ENCODE results near the gene CA10.

CA10 gene

DNA sequence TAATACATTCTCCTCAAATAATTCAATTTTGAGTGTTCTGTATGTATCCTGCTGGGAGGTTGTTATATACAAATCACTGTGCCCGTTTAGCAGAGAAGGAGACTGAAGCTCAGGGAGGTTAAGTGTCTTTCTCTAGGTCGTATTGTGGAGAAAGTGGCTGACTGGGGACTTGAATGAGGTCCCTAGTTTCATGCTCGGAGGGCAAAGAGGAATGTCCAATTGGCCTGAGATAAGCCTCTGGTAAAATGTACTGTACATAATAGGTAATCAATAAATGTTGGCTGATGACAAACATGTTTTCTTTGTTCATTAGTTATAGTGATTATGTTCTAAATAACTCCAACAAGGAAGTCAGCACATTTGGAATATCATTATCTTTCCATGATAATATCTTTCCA lies 455.6 kb downstream of the CA10 start:
- TF ChIP-seq EZH2phosphoT487 (IDR thresholded peaks at IDR 0.05; ENCODE audit: borderline replicate concordance, low read length), result no peak
- TF ChIP-seq, protein P1, sequence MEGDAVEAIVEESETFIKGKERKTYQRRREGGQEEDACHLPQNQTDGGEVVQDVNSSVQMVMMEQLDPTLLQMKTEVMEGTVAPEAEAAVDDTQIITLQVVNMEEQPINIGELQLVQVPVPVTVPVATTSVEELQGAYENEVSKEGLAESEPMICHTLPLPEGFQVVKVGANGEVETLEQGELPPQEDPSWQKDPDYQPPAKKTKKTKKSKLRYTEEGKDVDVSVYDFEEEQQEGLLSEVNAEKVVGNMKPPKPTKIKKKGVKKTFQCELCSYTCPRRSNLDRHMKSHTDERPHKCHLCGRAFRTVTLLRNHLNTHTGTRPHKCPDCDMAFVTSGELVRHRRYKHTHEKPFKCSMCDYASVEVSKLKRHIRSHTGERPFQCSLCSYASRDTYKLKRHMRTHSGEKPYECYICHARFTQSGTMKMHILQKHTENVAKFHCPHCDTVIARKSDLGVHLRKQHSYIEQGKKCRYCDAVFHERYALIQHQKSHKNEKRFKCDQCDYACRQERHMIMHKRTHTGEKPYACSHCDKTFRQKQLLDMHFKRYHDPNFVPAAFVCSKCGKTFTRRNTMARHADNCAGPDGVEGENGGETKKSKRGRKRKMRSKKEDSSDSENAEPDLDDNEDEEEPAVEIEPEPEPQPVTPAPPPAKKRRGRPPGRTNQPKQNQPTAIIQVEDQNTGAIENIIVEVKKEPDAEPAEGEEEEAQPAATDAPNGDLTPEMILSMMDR (IDR thresholded peaks at IDR 0.05; ENCODE audit: low read depth, low read length, poor library complexity, severe bottlenecking), result no peak
- Histone ChIP-seq H3K4me3 (ENCODE audit: low read length) (no peak overlapping the region), H3K9me3 (ENCODE audit: control insufficient read depth, insufficient read depth, low read length) (no peaks in the 10 kb centered on the region), H3K36me3 (ENCODE audit: control insufficient read depth, low read length) (no peaks in the 10 kb centered on the region), H3K4me1 (ENCODE audit: control insufficient read depth, low read length) (no peaks in the 10 kb centered on the region), H4K20me1 (ENCODE audit: control insufficient read depth, insufficient read depth, low read depth, low read length) (no peaks in the 10 kb centered on the region), H3K27ac (ENCODE audit: low read depth, low read length) (no peak overlapping the region), H3K9me2 (replicated peaks; ENCODE audit: control insufficient read depth, low read length) (no peaks in the 10 kb centered on the region), H3F3A (ENCODE audit: control insufficient read depth, insufficient read depth) (no peaks in the 10 kb centered on the region), H3K27me3 (ENCODE audit: control insufficient read depth, low read length) (no peaks in the 10 kb centered on the region), H3K79me2 (ENCODE audit: control insufficient read depth, low read length) (no peaks in the 10 kb centered on the region), H3K4me2 (ENCODE audit: low read length) (no peak overlapping the region)

DNA sequence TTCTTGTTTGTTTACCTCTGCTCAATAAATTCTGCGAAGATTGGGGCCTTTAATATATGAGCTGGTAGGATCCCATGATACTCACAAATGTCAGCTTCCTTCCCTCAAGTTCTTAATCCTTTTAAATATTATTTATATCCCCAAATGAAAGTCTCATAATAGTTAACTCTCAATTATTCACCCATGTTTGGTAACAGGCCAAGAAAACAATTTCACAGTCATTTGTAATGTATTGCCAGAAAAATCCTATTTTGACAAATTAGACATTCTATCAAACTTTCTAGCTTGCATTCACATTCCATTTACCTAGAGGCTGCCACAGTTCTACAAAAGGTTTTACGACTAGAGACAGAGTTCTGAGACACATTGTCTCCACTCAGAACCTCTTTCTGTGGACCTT lies 457.0 kb downstream of the CA10 start:
- Histone ChIP-seq H3K79me2 (ENCODE audit: control insufficient read depth, low read length) (no peaks in the 10 kb centered on the region), H3F3A (ENCODE audit: control insufficient read depth, insufficient read depth) (no peaks in the 10 kb centered on the region), H3K9me3 (ENCODE audit: control insufficient read depth, insufficient read depth, low read length) (no peaks in the 10 kb centered on the region), H3K27ac (ENCODE audit: low read depth, low read length) (no peak overlapping the region), H3K4me1 (ENCODE audit: control insufficient read depth, low read length) (no peaks in the 10 kb centered on the region), H3K27me3 (ENCODE audit: control insufficient read depth, low read length) (no peaks in the 10 kb centered on the region), H3K4me2 (ENCODE audit: low read length) (no peak overlapping the region), H3K4me3 (ENCODE audit: low read length) (no peak overlapping the region), H3K36me3 (ENCODE audit: control insufficient read depth, low read length) (no peaks in the 10 kb centered on the region), H3K9me2 (replicated peaks; ENCODE audit: control insufficient read depth, low read length) (no peaks in the 10 kb centered on the region), H4K20me1 (ENCODE audit: control insufficient read depth, insufficient read depth, low read depth, low read length) (no peaks in the 10 kb centered on the region)
- TF ChIP-seq, protein P1 (IDR thresholded peaks at IDR 0.05; ENCODE audit: low read depth, low read length, poor library complexity, severe bottlenecking), result no peak
- TF ChIP-seq EZH2phosphoT487 (IDR thresholded peaks at IDR 0.05; ENCODE audit: borderline replicate concordance, low read length), result no peak

DNA sequence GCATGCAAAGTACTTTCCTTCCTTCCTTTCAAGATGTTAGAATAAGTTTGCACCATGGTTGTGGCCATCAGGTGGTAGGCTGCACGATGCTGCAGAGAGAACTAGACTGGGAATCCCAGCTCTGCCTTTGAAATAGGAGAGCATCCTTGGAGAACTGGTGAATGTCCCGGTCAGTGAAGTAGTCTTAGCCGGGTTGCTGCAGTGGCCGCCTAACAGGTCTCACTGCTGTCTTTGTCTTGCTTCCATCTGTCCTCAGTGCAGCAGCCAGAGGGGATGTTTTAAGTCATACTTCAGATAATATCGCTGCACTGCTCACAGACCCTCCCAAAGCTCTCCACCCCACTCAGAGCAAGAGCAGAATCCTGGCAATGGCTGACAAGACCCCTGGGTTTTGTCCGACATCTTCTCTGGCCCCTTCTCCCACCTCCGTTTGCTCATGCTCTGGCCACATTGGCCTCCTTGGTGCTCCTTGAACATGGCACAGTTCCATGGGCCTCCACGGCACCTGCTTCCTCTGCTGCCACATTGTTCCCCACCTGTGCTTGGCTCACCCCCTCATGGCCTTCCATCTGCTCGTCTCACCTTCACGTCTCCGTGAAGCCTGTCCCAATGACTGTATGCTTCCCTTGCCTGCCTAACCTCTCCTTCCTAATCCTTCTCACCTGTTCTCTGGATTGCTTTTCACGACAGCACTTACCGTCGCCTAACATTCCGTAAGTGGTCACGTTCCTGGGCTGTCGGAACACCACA lies 458.3 kb downstream of the CA10 start:
- no peaks in the 10 kb centered on the region for H3K79me2 ChIP-seq (ENCODE audit: control insufficient read depth, low read length)
- TF ChIP-seq, protein P1 (IDR thresholded peaks at IDR 0.05; ENCODE audit: low read depth, low read length, poor library complexity, severe bottlenecking), result no peak
- no peak for TF ChIP-seq EZH2phosphoT487 (IDR thresholded peaks at IDR 0.05; ENCODE audit: borderline replicate concordance, low read length)
- H3K27me3 ChIP-seq (ENCODE audit: control insufficient read depth, low read length), result no peaks in the 10 kb centered on the region
- no peaks in the 10 kb centered on the region for H3K9me3 ChIP-seq (ENCODE audit: control insufficient read depth, insufficient read depth, low read length)
- H3K4me1 ChIP-seq (ENCODE audit: control insufficient read depth, low read length), result no peaks in the 10 kb centered on the region
- no peaks in the 10 kb centered on the region for H3K9me2 ChIP-seq (replicated peaks; ENCODE audit: control insufficient read depth, low read length)
- H3F3A ChIP-seq (ENCODE audit: control insufficient read depth, insufficient read depth), result no peaks in the 10 kb centered on the region
- no peaks in the 10 kb centered on the region for H3K36me3 ChIP-seq (ENCODE audit: control insufficient read depth, low read length)
- no peaks in the 10 kb centered on the region for H4K20me1 ChIP-seq (ENCODE audit: control insufficient read depth, insufficient read depth, low read depth, low read length)
- no peak overlapping the region for H3K4me2 ChIP-seq (ENCODE audit: low read length)
- no peak overlapping the region for H3K27ac ChIP-seq (ENCODE audit: low read depth, low read length)
- H3K4me3 ChIP-seq (ENCODE audit: low read length), result no peak overlapping the region

All from DOHH2 (cell line).